AG04450 (cell line): ENCODE results near the gene SKAP1. TPM values are rescaled to one million over a fixed set of nuclear protein-coding genes. Genes with fewer than 3 reads are reported as not detected.
"Not testable (repeated sequence)": the region's sequence is repeated elsewhere in the genome, so short reads cannot be mapped to it uniquely, and the experiment has no call there.

Experiments used
- CTCF ChIA-PET: fragments of 300-600, 350-600 bp; formaldehyde crosslinking; extraction: SDS; loops from one replicate; lab custom pipeline; 2022; ENCODE audit warnings: antibody characterized with exemption, inconsistent platforms; lab: Charles Lee
- POLR2A ChIA-PET: fragments of 350-600 bp; formaldehyde crosslinking; extraction: SDS; loops from one replicate; lab custom pipeline; 2021; ENCODE audit warnings: antibody characterized with exemption, inconsistent platforms; lab: Yijun Ruan, JAX
- DNase-seq: peaks from one replicate; pipeline ENCODE4 v3.0.0-alpha.2; 2011; ENCODE audit warnings: low read depth, low spot score
- H3K27ac ChIP-seq: one replicate; pipeline ENCODE4 v1.5.1; 2012; ENCODE audit warnings: low read depth, low read length, control low read depth
- H3K27me3 ChIP-seq: one replicate; pipeline ENCODE4 v1.6.0; 2012; ENCODE audit warnings: low read length; ENCODE audit not compliant: control insufficient read depth, insufficient read depth
- H3K4me3 ChIP-seq: 2 replicates; pipeline ENCODE4 v1.5.1; 2011; ENCODE audit warnings: mild to moderate bottlenecking, low read depth, low read length, control low read depth
- H3K9me3 ChIP-seq: 2 replicates; pipeline ENCODE4 v1.5.1; 2012; ENCODE audit warnings: low read length; ENCODE audit not compliant: control insufficient read depth, insufficient read depth
- polyA plus RNA-seq: library from polyadenylated mRNA; depleted of rRNA; stranded (reverse); fragments of >200 nt; gene quantifications from 2 replicates; pipeline ENCODE4 v1.2.3, GENCODE V29; 2011
- TF ChIP-seq, protein P1 (sequence below): IDR thresholded peaks from 2 replicates; pipeline ENCODE4 v1.5.1; 2011; ENCODE audit warnings: low read depth, low read length, control low read depth, inconsistent platforms

The SKAP1 gene
- polyA plus RNA-seq, 1 experiment: not detected

- H3K4me3 ChIP-seq: no peak overlapping the region
- DNase-seq: no peak
- no peaks in the 10 kb centered on the region for H3K9me3 ChIP-seq
- TF ChIP-seq, protein P1, sequence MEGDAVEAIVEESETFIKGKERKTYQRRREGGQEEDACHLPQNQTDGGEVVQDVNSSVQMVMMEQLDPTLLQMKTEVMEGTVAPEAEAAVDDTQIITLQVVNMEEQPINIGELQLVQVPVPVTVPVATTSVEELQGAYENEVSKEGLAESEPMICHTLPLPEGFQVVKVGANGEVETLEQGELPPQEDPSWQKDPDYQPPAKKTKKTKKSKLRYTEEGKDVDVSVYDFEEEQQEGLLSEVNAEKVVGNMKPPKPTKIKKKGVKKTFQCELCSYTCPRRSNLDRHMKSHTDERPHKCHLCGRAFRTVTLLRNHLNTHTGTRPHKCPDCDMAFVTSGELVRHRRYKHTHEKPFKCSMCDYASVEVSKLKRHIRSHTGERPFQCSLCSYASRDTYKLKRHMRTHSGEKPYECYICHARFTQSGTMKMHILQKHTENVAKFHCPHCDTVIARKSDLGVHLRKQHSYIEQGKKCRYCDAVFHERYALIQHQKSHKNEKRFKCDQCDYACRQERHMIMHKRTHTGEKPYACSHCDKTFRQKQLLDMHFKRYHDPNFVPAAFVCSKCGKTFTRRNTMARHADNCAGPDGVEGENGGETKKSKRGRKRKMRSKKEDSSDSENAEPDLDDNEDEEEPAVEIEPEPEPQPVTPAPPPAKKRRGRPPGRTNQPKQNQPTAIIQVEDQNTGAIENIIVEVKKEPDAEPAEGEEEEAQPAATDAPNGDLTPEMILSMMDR: no peak
- peaks cover 17% of the 10 kb centered on the region for H3K27me3 ChIP-seq
- CTCF ChIA-PET: no interaction called here
- POLR2A ChIA-PET: no interaction called here
- no peak overlapping the region for H3K27ac ChIP-seq
Observed at GRCh38 chr17:48247038-48247437, 183.0 kb downstream of the SKAP1 start.

GRCh38 chr17:48246612-48247011 lies 183.4 kb downstream of the SKAP1 start:
- H3K27ac ChIP-seq: no peak overlapping the region
- CTCF ChIA-PET: no interaction called here
- DNase-seq: no peak
- TF ChIP-seq, protein P1: no peak
- H3K9me3 ChIP-seq: no peaks in the 10 kb centered on the region
- POLR2A ChIA-PET: no interaction called here
- H3K4me3 ChIP-seq: no peak overlapping the region
- H3K27me3 ChIP-seq: peaks cover 15% of the 10 kb centered on the region

GRCh38 chr17:48245465-48246033 lies 184.5 kb downstream of the SKAP1 start:
- POLR2A ChIA-PET, H3K4me3 ChIP-seq, H3K27me3 ChIP-seq, H3K27ac ChIP-seq, H3K9me3 ChIP-seq, DNase-seq: not testable (repeated sequence)
- CTCF ChIA-PET: interaction anchor here (0.6 kb wide), 1 partner anchor 545 kb away, joined by 3 read pairs; no protein-coding TSS in a partner anchor

- no peaks in the 10 kb centered on the region for H3K9me3 ChIP-seq
- TF ChIP-seq, protein P1: no peak
- POLR2A ChIA-PET: no interaction called here
- CTCF ChIA-PET: interaction anchor here (1.3 kb wide), 1 partner anchor 18 kb away, joined by 5 read pairs; no protein-coding TSS in a partner anchor
- H3K27ac ChIP-seq: no peak overlapping the region
- DNase-seq: no peak
- H3K4me3 ChIP-seq: no peak overlapping the region
- peaks cover 6% of the 10 kb centered on the region for H3K27me3 ChIP-seq
Observed at GRCh38 chr17:48244814-48245213, 185.2 kb downstream of the SKAP1 start.

DNA sequence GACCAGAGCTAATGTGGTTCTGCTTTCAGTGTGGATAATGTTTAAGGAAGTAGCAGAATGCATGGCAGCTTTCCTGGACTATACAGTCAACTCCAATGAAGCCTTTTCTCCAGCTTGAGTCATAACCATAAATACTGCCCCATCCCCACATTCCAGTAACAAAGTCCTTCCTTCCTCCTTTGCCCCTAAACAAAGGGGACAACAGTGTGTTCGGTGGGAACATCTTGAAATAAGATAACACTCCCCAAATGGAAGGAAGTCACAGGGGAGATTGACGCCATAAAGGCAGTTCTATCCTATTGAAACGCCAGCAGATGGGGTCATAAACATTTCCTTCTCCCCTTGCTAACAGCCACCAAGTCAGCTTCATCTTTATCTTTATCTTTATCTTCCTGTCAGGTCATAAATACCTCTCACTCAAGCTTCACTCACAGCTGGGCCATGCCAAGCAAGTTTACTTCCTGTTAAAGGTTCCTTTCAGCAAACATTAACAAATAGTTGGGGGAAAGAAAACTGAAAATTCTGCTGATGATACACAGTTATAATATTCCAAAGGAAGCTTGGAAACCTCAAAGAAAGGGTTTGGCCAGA lies 185.8 kb downstream of the SKAP1 start:
- POLR2A ChIA-PET: no interaction called here
- H3K4me3 ChIP-seq: no peak overlapping the region
- H3K27ac ChIP-seq: no peak overlapping the region

More for the DNA sequence above, 185.8 kb downstream of the SKAP1 start:
- Histone ChIP-seq H3K9me3 (no peaks in the 10 kb centered on the region), H3K27me3 (peaks cover 6% of the 10 kb centered on the region)
- DNase-seq: no peak
- CTCF ChIA-PET: interaction anchor here (1.3 kb wide), 1 partner anchor 19 kb away, joined by 5 read pairs; no protein-coding TSS in a partner anchor
- TF ChIP-seq, protein P1: no peak
